Testis (tissue), 2 donors: ENCODE measurements around the gene BEST2.
A peak's percentile ranks its signal among the peaks of the same experiment; 100 is the strongest.

Experiments
- CTCF ChIP-seq, 3 experiments: fragments of 450-650 bp in 2 of 3; fragments of 200-600 bp in 1 of 3; sonication (generic) in 1 of 3; IDR thresholded peaks; one replicate each; pipeline ENCODE4 v1.5.1; 2016 to 2019; ENCODE audit warnings: antibody characterized with exemption in 3 of 3, mild to moderate bottlenecking in 2 of 3, moderate library complexity in 1 of 3
- POLR2A ChIP-seq: fragments of 450-650 bp; IDR thresholded peaks from one replicate; pipeline ENCODE4 v1.6.1; 2017; ENCODE audit warnings: antibody characterized with exemption, mild to moderate bottlenecking, moderate library complexity

- TF ChIP-seq CTCF (IDR thresholded peaks at IDR 0.05) (peak; percentile 63 to 79 (median 67)), POLR2A (no peak)
These were observed 14.5 kb downstream of the BEST2 start for GRCh38 chr19:12766051-12766521.
